Measurements from ENCODE around the gene CDH13.

Gene CDH13

DNA sequence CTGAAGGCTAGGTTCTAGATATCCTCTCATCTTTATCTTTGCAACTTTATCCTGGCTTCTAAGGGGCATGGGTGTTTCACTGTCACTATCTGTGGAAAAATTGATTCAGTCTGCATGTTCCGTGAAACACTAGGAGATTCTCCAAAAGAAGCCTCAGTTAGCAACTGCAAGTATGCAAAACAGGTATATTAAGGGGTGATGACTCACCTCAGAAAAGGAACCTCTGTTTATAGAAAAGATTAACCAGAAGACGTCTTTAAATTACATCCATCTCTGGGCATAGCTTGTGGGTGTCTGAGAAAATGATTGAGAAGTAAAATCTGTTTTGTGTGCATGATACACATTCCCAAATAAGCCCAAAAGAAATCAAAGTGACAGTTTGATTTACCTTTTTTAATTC is 827.2 kb downstream of the CDH13 start:
- TF ChIP-seq FOXP2 (optimal IDR thresholded peaks at IDR 0.05; ENCODE audit: borderline replicate concordance, extremely low read depth, extremely low read length, insufficient read depth) (no peak), POLR2AphosphoS5 (IDR thresholded peaks at IDR 0.05; ENCODE audit: low read depth, low read length) (no peak), SIN3A (IDR thresholded peaks at IDR 0.05; ENCODE audit: borderline replicate concordance, insufficient read depth, low read length) (no peak), TAF1 (IDR thresholded peaks at IDR 0.05; ENCODE audit: borderline replicate concordance, insufficient read depth, low read length) (no peak)
- TF ChIP-seq, protein P1, sequence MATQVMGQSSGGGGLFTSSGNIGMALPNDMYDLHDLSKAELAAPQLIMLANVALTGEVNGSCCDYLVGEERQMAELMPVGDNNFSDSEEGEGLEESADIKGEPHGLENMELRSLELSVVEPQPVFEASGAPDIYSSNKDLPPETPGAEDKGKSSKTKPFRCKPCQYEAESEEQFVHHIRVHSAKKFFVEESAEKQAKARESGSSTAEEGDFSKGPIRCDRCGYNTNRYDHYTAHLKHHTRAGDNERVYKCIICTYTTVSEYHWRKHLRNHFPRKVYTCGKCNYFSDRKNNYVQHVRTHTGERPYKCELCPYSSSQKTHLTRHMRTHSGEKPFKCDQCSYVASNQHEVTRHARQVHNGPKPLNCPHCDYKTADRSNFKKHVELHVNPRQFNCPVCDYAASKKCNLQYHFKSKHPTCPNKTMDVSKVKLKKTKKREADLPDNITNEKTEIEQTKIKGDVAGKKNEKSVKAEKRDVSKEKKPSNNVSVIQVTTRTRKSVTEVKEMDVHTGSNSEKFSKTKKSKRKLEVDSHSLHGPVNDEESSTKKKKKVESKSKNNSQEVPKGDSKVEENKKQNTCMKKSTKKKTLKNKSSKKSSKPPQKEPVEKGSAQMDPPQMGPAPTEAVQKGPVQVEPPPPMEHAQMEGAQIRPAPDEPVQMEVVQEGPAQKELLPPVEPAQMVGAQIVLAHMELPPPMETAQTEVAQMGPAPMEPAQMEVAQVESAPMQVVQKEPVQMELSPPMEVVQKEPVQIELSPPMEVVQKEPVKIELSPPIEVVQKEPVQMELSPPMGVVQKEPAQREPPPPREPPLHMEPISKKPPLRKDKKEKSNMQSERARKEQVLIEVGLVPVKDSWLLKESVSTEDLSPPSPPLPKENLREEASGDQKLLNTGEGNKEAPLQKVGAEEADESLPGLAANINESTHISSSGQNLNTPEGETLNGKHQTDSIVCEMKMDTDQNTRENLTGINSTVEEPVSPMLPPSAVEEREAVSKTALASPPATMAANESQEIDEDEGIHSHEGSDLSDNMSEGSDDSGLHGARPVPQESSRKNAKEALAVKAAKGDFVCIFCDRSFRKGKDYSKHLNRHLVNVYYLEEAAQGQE (IDR thresholded peaks at IDR 0.05; ENCODE audit: insufficient read depth in 1 of 2, low read depth in 2 of 2, low read length in 2 of 2), result no peak

- TF ChIP-seq TAF1 (IDR thresholded peaks at IDR 0.05; ENCODE audit: borderline replicate concordance, insufficient read depth, low read length) (no peak), FOXP2 (optimal IDR thresholded peaks at IDR 0.05; ENCODE audit: borderline replicate concordance, extremely low read depth, extremely low read length, insufficient read depth) (no peak), POLR2AphosphoS5 (IDR thresholded peaks at IDR 0.05; ENCODE audit: low read depth, low read length) (no peak), SIN3A (IDR thresholded peaks at IDR 0.05; ENCODE audit: borderline replicate concordance, insufficient read depth, low read length) (no peak)
- TF ChIP-seq, protein P1 (IDR thresholded peaks at IDR 0.05; ENCODE audit: insufficient read depth in 1 of 2, low read depth in 2 of 2, low read length in 2 of 2), result no peak
These were observed 828.9 kb downstream of the CDH13 start for GRCh38 chr16:83455716-83456115.

- TF ChIP-seq, protein P1 (IDR thresholded peaks at IDR 0.05; ENCODE audit: insufficient read depth in 1 of 2, low read depth in 2 of 2, low read length in 2 of 2), result no peak
These were observed 830.2 kb downstream of the CDH13 start for GRCh38 chr16:83456934-83457333.

DNA sequence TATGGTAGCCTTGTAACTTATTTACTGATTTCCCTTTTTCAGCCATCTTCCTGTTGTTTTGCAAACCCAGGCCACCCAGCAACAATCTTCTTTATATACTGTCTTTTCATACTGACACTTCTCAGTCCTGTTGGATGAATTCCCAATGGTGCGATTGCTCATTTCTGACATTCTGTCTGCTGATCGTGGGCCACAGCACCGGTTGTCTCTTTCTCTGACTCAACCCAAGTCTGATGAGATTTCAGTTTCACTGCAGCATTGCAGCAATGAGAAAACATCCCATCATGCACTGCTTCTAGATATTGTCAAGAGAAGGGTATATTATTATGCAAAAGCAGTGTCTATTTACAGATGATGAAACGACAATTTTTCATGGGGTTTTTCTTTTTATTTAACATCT is 831.8 kb downstream of the CDH13 start:
- no peak for TF ChIP-seq SIN3A (IDR thresholded peaks at IDR 0.05; ENCODE audit: borderline replicate concordance, insufficient read depth, low read length)
- no peak for TF ChIP-seq FOXP2 (optimal IDR thresholded peaks at IDR 0.05; ENCODE audit: borderline replicate concordance, extremely low read depth, extremely low read length, insufficient read depth)
- TF ChIP-seq, protein P1 (IDR thresholded peaks at IDR 0.05; ENCODE audit: insufficient read depth in 1 of 2, low read depth in 2 of 2, low read length in 2 of 2), result no peak
- TF ChIP-seq TAF1 (IDR thresholded peaks at IDR 0.05; ENCODE audit: borderline replicate concordance, insufficient read depth, low read length), result no peak
- no peak for TF ChIP-seq POLR2AphosphoS5 (IDR thresholded peaks at IDR 0.05; ENCODE audit: low read depth, low read length)

- TF ChIP-seq, protein P1 (IDR thresholded peaks at IDR 0.05; ENCODE audit: insufficient read depth in 1 of 2, low read depth in 2 of 2, low read length in 2 of 2), result no peak
- TF ChIP-seq FOXP2 (optimal IDR thresholded peaks at IDR 0.05; ENCODE audit: borderline replicate concordance, extremely low read depth, extremely low read length, insufficient read depth), result no peak
- no peak for TF ChIP-seq POLR2AphosphoS5 (IDR thresholded peaks at IDR 0.05; ENCODE audit: low read depth, low read length)
- TF ChIP-seq TAF1 (IDR thresholded peaks at IDR 0.05; ENCODE audit: borderline replicate concordance, insufficient read depth, low read length), result no peak
- no peak for TF ChIP-seq SIN3A (IDR thresholded peaks at IDR 0.05; ENCODE audit: borderline replicate concordance, insufficient read depth, low read length)
These were observed 838.2 kb downstream of the CDH13 start for GRCh38 chr16:83464991-83465390.
